ENCODE measurements around the gene CGB3.
"Not testable (repeated sequence)": the region's sequence is repeated elsewhere in the genome, so short reads cannot be mapped to it uniquely, and the experiment has no call there.

Gene CGB3

DNA sequence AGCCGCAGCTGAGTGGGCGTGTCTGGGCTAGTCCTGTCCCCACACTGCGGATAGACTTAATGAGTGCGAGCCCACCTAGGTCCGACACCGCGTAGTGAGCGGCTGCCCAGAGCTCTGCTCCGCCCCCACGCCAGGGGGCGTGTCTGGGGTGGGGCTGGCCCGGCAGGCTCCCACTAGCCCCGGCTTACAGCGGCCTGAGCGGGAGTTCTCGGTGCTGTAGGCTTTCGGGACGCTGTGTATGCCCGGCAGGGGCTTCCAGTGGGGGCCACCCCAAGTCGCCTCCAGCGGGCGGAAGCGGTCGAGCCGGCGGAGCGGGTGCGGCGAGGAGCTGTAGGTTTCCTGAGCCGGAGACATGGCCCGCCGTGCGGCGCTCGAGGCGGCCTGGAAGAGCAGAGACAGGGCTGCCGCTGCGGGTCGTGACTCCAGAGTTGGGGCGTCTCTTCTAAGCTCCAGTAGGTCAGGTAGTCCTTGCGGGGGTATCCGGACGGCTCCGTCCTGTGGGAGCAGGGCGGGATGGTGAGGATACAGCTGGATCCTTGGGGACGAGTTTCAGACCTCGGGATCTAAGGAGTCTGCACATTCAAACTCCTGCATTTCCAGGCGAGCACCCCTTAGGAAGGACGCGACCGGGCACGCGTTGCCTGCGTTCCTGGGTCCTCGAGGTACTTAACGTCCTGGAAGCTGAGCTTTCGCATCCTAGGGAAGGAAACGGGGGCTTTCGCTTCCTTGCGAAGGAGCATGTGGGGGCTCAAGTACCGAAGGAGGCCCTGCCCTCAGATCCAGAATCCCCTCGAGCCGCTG, 32.2 kb upstream of the CGB3 start:
- no peak for DNase-seq (ENCODE audit: low read depth)
- H3K4me3 ChIP-seq (ENCODE audit: low read depth, low read length), result peak overlapping the region; percentile 47
- TF ChIP-seq, protein P1, sequence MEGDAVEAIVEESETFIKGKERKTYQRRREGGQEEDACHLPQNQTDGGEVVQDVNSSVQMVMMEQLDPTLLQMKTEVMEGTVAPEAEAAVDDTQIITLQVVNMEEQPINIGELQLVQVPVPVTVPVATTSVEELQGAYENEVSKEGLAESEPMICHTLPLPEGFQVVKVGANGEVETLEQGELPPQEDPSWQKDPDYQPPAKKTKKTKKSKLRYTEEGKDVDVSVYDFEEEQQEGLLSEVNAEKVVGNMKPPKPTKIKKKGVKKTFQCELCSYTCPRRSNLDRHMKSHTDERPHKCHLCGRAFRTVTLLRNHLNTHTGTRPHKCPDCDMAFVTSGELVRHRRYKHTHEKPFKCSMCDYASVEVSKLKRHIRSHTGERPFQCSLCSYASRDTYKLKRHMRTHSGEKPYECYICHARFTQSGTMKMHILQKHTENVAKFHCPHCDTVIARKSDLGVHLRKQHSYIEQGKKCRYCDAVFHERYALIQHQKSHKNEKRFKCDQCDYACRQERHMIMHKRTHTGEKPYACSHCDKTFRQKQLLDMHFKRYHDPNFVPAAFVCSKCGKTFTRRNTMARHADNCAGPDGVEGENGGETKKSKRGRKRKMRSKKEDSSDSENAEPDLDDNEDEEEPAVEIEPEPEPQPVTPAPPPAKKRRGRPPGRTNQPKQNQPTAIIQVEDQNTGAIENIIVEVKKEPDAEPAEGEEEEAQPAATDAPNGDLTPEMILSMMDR (IDR thresholded peaks at IDR 0.05; ENCODE audit: control insufficient read depth, extremely low read depth, insufficient read depth), result no peak

DNA sequence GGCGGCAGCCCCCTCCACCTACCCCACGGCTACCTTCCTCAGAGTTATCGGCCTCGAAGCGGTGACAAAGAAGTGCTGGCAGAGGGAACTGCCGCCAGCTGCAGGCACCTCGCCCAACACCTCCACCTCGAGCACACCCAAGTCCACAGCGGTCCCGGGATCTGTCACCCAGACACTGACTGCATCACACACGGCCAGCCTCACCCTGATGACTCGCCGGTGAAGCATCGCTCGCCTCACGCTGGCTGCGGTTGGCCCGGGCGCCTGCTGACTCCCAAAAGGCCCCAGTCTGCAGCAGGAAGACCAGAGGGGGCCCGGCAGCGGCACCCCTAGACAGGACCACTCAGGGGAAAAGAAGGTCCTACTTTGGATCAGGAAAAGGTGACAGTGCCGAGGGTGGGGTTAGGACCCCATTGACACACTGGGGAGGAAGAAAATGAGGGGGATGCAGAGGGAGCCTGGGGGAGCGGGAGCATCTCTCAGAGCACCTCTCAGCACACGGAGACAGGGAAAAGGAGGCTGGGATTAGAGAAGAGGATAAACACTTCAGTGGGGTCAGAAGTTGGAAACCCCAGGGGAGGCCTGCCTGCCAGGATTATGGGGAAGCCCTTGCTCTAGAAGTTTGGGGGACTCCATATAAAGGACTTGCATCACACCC, 26.4 kb upstream of the CGB3 start:
- not testable (repeated sequence) for DNase-seq (ENCODE audit: low read depth); H3K4me3 ChIP-seq (ENCODE audit: low read depth, low read length)

DNA sequence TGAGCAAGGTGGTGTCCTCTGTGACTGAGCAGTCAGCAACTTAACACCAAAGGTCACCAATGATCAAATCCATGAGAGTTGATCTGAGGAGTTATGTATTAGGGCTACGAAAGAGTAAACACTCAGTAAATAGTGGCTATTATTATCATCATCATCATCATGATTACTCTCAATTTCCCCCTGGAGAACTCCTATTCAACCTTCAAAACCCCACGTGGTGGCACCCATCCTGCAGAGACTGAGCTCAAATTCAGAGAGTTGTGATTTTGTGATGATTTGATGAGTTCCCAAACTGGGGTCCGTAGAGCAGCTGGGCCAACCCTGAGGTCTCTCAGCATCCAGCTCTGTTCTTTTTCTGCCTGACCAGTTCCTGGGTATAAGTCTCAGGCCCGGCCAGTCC, 25.7 kb upstream of the CGB3 start:
- H3K4me3 ChIP-seq (ENCODE audit: low read depth, low read length); DNase-seq (ENCODE audit: low read depth): not testable (repeated sequence)

DNA sequence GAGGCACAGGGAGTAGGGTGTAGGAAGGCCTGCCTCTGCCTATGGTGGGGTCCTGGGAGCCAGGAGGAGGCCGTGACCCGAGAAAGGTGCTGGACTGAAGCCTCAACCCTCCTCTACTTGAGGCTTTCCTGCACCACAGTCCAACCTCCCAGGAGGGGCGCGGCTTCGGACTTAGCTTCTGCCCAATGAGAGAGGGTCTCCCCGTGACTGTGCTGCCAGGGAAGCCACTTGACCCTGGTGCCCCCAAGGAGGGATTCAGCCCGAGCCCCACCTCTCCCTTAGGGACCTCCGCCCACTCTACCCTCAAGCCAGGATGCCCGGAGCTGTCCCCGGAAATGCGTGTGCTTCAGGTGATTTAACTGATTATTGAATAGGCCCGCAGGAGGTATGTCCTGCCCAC, 24.9 kb upstream of the CGB3 start, which contains the start of gene CGB8:
Gene CGB8, minus strand, starts transcription at position 101 of the 400 bp plus-strand sequence. CDS start 372 bp downstream, outside the sequence.
- not testable (repeated sequence) for H3K4me3 ChIP-seq (ENCODE audit: low read depth, low read length); DNase-seq (ENCODE audit: low read depth)

DNA sequence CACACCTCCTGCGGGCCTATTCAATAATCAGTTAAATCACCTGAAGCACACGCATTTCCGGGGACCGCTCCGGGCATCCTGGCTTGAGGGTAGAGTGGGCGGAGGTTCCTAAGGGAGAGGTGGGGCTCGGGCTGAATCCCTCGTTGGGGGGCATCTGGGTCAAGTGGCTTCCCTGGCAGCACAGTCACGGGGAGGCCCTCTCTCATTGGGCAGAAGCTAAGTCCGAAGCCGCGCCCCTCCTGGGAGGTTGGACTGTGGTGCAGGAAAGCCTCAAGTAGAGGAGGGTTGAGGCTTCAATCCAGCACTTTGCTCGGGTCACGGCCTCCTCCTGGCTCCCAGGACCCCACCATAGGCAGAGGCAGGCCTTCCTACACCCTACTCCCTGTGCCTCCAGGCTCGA, 19.4 kb upstream of the CGB3 start, which contains the start of gene CGB5:
Gene CGB5, plus strand, starts transcription at position 301 of the 400 bp plus-strand sequence. CDS start 362 bp downstream, outside the sequence.
- not testable (repeated sequence) for H3K4me3 ChIP-seq (ENCODE audit: low read depth, low read length); DNase-seq (ENCODE audit: low read depth)

DNA sequence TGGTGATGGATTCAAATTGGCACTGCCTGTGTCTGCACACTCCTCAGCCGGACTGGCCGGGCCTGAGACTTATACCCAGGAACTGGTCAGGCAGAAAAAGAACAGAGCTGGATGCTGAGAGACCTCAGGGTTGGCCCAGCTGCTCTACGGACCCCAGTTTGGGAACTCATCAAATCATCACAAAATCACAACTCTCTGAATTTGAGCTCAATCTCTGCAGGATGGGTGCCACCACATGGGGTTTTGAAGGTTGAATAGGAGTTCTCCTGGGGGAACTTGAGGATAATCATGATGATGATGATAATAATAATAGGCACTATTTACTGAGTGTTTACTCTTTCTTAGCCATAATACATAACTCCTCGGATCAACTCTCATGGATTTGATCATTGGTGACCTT, 18.5 kb upstream of the CGB3 start:
- not testable (repeated sequence) for DNase-seq (ENCODE audit: low read depth); H3K4me3 ChIP-seq (ENCODE audit: low read depth, low read length)

DNA sequence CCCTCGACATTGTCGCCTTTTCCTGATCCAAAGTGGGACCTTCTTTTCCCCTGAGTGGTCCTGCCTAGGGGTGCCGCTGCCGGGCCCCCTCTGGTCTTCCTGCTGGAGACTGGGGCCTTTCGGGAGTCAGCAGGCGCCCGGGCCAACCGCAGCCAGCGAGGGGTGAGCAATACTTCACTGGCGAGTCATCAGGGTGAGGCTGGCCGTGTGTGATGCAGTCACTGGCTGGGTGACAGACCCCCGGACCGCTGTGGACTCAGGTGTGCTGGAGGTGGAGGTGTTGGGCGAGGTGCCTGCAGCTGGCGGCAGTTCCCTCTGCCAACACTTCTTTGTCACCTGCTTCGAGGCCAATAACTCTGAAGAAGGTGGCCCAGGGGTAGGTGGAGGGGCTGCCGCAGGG, 18.0 kb upstream of the CGB3 start:
- no peak overlapping the region for H3K4me3 ChIP-seq (ENCODE audit: low read depth, low read length)
- no peak for DNase-seq (ENCODE audit: low read depth)
- TF ChIP-seq, protein P1 (IDR thresholded peaks at IDR 0.05; ENCODE audit: control insufficient read depth, extremely low read depth, insufficient read depth), result no peak

DNA sequence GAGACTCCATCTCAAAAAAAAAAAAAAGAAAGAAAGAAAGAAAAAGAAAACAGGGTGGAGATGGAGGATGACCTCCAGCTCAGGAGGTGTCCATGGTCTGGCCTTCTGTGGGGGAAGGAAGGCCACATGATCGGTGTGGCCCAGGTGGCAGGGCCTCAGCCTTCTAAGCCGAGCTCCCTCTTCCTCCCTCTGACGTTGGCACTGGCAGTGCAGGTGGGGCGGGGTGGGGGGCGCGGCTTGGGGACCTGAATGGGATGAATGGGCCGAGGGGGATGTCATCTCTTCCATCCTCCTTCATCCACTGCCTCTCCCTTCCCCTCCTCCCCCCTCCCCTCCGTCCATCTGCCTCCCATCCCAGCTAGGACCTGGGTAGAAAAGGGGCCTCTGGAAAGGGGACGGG, 15.6 kb upstream of the CGB3 start:
- H3K4me3 ChIP-seq (ENCODE audit: low read depth, low read length); DNase-seq (ENCODE audit: low read depth): not testable (repeated sequence)

DNA sequence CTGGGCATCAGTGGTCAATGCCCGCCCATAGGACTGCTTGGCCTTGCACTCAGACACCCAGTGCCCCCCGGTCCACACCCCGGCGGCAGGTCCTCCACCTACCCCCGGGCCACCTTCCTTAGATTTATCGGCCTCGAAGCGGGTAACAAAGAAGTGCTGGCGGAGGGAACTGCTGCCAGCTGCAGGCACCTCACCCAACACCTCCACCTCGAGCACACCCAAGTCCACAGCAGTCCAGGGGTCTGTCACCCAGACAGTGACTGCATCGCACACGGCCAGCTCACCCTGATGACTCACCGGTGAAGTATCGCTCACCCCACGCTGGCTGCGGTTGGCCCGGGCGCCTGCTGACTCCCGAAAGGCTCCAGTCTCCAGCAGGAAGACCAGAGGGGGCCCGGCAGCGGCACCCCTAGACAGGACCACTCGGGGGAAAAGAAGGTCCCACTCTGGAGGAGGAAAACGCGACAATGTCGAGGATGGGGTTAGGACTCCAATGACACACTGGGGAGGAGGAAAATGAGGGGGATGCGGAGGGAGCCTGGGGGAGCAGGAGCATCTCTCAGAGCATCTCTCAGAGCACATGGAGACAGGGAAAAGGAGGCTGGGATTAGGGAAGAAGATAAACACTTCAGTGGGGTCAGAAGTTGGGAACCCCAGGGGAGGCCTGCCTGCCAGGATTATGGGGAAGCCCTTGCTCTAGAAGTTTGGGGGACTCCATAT, 14.6 kb upstream of the CGB3 start:
- H3K4me3 ChIP-seq (ENCODE audit: low read depth, low read length); DNase-seq (ENCODE audit: low read depth): not testable (repeated sequence)

DNA sequence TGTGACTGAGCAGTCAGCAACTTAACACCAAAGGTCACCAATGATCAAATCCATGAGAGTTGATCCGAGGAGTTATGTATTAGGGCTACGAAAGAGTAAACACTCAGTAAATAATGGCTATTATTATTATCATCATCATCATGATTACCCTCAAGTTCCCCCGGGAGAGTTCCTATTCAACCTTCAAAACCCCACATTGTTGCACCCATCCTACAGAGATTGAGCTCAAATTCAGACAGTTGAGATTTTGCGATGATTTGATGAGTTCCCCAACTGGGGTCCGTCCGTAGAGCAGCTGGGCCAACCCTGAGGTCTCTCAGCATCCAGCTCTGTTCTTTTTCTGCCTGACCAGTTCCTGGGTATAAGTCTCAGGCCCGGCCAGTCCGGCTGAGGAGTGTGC, 14.0 kb upstream of the CGB3 start:
- H3K4me3 ChIP-seq (ENCODE audit: low read depth, low read length); DNase-seq (ENCODE audit: low read depth): not testable (repeated sequence)

DNA sequence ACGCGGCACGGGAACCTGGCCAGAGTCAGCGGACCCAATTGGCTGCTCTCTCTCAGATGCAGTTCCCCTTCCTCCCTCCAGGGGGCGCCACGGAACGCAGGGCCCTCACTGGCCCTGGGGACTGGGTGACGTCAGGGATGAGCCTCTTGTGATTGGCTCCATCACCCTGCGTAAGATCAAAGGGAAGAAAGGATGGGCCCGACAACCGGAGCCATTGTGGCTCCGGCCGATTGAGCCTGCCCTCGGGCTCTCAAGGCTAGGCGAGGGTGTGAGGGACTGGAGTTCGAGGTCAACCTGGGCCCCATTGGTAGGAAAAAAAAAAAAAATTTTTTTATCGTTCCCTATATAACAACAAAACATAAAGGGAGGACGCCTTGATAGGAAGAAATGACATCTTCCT, 12.7 kb upstream of the CGB3 start, which contains the start of gene CGB1:
Gene CGB1, minus strand, starts transcription at position 81 of the 400 bp plus-strand sequence. CDS start 184 bp downstream, outside the sequence.
- H3K4me3 ChIP-seq (ENCODE audit: low read depth, low read length); DNase-seq (ENCODE audit: low read depth): not testable (repeated sequence)
